C1 segment of cervical spinal cord (tissue), 14 donors: ENCODE data around the gene DOCK2.
"Not testable (repeated sequence)": the region's sequence is repeated elsewhere in the genome, so short reads cannot be mapped to it uniquely, and the experiment has no call there.

Source experiments
- DNase-seq, 14 donors: peaks; one replicate each; lab custom pipeline; 2025; lab: John Stamatoyannopoulos, UW

The DOCK2 gene

DNA sequence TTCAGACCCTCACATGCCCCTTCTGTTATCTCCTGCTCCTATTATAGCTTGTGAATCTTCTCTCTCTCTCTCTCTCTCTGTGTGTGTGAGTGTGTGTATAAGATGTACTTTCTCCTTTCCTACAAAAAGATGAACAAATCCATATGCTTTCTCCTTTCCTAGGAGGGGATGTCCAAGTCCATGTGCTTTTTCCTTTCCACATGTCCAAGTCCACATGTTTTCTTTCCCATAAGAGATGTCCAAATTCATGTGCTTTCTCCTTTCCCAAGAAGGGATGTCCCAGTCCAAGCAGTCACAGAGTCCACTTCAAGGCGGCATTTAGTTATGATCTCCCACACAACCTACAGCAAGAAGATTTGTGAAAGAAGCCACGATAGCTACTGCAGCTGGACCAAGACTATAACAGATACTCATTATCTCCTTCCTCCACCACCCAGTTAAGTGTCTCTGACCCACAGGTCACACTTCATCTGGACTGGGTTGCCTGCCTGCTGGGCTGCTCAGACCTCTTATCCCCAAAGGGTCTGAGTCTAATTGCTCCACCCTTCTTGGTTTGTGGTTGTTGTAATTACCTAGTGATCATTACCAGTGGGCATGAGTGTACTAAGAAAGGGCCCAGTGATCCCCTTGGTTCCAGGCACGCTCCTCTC, 450.2 kb downstream of the DOCK2 start:
- DNase-seq, result no peak

DNA sequence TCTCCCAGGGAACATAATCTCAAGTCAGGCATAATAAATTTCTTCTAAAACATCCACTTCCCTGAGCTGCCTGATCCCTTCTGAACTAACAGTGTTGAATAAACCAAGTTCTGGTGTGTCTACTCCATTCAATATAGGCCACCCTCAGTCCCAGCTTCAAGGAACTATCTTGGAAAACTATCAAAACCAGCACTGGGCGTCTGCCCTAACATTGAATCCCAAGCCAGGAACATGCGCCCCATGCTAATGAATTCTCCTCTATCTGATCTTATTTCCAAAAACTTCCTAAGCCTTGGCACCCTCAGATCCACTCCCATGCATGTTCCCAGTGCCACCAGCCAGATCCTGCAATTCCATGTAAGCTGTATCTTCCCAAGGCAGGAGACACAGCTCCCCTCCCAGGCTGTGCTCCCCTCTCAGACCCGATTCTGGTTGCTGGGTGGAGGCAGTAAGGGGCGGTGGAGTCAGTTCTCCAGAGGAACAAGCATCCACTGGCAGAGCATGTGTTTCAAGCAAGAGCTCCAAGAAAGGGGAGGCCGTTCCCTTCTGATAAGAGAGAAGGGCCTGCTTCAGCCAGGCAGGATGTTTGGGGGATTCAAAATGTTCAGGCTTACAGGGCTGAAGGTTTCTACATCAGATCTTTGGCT, 455.5 kb downstream of the DOCK2 start:
- DNase-seq, result no peak

DNA sequence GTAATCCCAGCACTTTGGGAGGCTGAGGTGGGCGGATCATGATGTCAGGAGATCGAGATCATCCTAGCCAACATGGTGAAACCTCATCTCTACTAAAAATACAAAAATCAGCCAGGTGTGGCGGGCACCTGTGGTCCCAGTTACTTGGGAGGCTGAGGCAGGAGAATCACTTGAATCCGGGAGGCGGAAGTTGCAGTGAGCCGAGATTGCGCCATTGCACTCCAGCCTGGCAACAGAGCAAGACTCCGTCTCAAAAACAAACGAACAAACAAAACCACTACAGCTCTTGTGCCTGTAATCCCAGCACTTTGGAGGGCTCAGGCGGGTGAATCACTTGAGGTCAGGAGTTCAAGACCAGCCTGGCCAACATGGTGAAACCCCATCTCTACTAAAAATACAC, 457.3 kb downstream of the DOCK2 start:
- not testable (repeated sequence) for DNase-seq

DNA sequence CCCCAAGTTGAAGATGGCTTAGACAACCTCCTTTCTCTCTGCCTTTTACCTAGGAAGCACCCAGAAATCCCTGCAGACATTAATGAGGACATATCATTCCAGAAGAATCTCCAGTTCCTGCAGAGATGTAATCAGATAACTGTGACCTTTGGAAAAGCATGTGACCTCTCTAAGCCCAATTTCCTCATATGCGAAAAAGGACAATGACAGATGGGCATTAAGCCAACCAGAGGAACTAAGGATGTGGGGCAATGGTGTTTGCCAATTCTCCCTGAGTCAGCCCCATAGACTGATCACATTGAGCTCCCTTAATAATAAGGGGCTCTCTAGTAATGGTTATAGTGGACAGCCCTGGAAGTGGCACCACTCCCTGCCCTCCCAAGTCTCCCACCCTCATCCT, 458.6 kb downstream of the DOCK2 start:
- DNase-seq, result no peak

DNA sequence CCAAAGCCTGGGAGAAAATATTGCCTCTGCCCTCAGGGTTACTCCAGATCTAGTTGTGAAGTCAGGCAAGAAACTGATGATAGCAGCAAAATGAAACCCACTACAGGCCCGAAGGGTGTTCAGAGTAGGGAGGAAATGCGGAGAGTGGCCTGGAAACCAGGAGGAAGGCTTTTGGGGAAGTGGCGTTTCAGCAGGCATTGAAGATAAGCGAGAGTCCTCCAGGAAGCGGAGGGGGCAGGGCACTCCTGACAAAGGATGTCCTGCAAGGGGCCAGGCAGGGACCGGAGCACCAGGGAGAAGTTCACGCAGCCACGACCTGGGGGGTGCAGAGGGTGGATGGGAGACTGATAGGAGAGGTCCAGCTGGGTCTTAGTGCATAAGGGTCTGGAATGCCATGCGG, 460.9 kb downstream of the DOCK2 start:
- DNase-seq, result peak in 2 of 14 donors; percentile 2 to 3

DNA sequence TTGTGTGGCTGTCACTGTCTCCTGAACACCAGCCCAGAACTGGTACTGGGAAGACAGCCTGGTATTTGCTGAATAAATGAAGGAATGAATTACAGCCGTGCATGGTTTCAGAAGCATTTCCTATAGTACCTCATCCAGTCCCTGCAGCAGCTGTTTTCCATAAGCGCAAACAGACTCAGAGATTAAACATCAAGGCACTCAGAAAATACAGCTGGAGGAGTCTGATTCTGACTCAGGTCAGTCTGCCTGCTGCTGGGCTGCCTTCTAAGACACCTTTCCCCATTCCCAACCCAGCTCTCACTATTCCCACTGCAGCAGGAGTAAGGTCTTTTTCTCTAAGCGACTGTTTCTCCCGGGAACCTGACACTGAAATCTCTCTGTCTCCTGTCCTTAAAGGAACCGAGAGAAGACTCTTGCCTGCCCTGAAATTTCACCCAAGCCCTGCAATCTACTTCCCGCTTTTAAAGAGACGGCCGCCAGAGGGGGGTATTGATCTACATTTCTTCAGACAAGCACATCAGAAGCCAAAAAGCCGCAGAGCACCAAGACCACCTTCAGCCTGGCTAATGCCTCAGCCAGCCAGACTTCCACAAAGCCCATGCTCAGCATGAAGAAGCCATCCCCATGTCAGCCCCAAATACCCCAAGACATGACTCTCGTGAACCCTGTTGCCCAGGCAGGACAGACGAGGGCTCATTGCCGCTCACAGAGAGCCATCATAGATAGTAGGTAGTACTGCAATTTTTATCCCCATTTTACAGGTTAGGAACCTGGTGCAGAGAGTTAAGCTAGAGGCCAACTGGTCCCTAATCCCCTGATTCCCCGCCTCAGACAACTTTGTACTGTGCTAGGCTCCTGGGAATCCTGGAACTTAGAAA, 463.2 kb downstream of the DOCK2 start:
- DNase-seq, result peak in 12 of 14 donors; percentile 4 to 75 (median 48)

DNA sequence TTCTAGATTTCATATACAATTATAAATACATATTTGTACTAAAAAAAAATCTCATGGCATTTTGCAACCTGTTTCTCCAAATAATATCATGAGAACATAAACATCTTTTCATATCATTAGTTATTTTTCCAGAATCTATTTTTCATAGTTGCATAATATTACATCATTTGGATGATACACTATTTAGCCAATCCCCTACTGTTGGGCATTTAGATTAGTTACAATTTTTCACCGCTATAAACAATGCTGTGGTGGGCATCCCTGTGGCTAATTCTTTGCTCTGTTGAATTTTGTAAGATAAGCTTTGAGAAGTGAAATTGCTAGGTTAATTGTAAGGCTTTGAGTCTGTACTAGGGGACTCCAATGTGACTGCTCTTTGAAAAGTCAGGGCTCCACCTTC, 466.4 kb downstream of the DOCK2 start:
- DNase-seq, result no peak

DNA sequence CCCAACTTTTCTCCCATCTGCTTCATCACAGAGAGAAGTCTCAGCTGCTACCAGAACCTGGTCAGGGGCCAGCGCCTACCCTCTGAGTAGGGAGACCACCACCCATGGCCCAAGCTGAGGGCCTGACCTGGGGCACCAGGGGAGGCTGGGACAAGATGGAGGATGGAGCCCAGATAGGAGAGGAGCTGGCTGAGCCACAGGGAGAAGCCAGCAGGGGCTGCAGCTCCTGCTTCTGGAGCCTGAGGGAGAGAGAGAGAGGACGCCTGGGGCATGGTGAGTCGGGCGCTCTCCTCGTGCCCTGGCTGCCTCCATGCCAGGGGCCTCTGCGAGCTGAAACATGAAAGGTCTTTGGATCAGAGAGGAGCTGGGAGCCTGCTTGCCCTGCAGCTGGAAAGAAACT, 467.2 kb downstream of the DOCK2 start:
- no peak for DNase-seq

DNA sequence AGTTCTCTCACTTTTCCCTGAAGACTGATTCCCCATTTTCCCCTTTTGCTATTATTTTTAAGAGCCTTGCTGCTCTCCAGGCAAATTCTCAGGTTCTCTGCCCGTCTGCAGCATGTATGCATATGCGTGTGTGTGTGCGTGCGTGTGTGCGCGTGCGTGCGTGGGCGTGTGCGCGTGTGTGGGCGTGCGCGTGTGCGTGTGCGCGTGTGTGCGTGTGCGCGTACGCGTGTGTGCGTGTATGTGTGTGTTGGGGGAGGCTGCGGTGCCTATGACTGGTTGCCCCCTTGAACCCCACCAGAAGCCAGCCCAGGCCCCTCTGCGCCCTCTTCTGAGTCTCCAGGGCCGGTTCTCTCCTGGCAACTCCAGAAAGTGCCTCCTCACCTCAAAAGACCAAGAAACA, 467.6 kb downstream of the DOCK2 start:
- DNase-seq, result no peak

DNA sequence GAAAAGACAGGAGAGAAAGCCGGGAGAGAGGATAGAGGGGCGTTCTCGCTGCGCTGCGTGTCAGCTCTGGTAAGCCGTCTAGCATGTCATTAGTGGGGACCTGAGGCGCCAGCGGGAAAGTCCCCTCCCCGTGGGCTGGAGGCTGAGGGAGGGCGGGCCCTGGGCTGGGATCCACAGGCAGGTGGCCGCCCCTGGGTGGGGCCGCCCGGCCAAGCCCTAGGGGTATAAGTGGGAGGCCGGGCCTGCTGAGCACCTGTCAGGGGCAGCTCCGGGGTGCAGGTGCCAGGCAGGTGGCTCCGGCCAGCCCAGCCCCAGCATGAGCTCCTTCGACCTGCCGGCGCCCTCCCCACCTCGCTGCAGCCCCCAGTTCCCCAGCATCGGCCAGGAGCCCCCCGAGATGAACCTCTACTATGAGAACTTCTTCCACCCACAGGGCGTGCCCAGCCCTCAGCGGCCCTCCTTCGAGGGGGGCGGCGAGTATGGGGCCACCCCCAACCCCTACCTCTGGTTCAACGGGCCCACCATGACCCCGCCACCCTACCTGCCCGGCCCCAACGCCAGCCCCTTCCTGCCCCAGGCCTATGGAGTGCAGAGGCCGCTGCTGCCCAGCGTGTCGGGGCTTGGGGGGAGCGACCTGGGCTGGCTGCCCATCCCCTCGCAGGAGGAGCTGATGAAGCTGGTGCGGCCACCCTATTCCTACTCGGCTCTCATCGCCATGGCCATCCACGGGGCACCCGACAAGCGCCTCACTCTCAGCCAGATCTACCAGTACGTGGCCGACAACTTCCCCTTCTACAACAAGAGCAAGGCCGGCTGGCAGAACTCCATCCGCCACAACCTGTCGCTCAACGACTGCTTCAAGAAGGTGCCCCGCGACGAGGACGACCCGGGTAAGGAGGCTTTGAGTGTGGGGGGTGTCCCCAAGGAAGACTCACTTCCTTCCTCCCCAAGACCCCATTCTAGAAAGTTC, 468.9 kb downstream of the DOCK2 start, which contains the start of gene FOXI1:
FOXI1 (plus strand) TSS at position 256 of the 970 bp plus-strand sequence; CDS start at position 317, 61 bp downstream.
- DNase-seq, result no peak

DNA sequence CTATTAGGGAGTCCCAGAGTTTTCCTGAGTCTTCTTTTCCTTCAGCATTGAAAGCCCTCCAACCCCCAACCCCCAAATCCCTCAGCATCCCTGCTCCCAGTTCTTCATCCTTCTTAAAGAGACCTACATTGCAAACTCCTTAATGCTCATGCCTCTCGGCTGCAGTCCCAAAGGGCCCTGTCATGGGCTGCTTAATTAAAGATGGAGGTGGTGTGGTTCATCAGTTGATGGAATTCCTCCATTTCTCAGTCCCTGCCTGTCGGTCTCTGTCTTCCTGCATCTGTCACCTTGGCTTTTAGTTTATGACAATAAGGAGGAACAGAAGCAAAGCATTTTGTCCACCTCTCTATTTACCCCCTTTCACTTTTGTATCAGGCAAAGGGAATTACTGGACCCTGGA, 470.6 kb downstream of the DOCK2 start:
- DNase-seq, result no peak

DNA sequence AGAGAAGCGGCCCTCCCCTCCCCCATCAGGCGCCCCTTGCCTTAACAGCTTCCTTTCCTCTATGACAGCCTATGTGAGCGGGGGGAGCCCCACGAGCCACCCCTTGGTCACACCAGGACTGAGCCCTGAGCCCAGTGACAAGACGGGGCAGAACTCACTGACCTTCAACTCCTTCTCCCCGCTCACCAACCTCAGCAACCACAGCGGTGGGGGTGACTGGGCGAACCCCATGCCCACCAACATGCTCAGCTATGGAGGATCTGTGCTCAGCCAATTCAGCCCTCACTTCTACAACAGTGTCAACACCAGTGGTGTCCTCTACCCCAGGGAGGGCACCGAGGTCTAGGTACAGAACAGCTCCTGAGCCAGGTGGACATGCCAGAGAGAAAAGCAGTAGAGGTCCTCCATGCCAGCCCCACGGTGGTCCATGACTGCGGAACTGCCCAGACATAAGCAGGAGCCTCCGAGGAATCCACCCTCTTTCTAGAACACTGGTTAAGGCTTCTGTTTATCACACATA, 471.3 kb downstream of the DOCK2 start:
- no peak for DNase-seq

DNA sequence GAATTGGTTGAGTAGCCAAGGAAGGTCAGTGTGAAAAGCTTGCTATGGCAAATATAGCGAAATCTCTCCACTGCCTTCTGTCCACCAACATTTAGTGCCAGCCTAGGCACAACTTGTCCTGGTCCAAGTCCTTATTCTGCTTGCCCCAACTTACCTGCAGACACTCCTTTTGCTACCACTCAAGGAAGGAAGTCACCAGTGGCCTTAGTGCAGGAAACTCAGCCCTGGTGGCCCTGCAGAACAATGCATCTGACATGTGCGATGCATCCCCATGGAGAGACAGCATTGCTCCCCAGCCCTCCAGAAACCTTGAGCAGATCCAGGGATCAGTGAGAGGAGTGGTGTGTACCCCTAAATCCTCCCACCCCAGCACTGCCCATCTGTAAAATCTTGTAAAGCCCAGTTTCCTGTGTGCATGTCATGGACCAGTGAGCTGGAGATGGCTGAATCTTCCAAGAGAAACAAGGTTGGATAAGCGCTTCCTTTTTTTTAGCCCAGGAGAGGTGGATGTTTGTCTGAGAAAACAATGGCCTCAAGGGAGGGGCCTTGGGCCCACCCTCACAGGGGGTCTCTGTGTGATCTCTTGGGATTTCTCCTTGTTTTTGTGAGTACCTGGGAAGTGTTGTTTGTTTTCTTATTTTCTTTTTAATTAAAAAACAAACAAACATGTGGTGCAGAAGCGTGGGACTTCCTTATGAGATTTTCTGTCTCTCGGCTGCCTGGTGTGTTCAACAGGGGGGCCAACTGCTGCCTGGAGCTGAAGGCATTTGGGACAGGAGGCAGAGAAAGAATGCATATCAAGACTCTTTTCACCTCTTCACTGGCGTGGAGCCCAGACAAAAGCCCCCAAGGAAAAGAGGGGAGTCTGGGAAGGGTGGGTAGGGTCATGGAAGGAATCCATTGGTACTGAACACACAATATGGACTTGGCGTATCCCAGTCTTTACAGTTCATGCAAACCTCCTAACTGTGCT, 472.3 kb downstream of the DOCK2 start:
- no peak for DNase-seq

DNA sequence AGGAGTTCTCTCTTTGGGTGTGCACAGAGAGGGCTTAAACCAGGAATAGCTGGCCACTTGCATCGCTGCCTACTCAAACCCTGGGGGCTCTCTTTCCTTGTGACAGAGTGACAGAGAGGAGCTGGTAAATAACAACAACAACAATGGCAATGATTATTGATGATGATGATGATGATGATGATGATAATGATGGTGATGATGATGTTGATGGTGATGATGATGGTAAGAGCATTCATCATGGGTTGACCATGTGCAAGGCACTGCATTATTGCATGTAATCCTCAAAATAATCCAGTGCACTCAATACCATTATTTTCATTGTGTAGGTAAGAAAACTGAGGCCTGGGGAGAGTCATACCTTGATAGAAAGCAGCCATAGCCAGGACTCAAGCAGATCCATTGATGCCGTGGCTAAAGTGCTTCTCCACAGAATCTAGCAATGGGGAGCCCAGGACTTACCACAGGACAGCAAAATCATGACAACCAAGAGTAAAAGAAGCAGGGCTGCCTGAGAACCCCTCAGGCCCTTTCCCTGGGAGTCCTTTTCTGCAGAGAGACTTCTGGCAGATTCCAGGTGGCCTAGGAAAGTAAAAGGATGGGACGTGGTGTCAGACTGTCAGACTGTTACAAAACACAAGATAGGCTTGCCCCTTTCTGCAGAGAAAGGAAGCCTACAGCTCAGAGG, 473.5 kb downstream of the DOCK2 start:
- no peak for DNase-seq

DNA sequence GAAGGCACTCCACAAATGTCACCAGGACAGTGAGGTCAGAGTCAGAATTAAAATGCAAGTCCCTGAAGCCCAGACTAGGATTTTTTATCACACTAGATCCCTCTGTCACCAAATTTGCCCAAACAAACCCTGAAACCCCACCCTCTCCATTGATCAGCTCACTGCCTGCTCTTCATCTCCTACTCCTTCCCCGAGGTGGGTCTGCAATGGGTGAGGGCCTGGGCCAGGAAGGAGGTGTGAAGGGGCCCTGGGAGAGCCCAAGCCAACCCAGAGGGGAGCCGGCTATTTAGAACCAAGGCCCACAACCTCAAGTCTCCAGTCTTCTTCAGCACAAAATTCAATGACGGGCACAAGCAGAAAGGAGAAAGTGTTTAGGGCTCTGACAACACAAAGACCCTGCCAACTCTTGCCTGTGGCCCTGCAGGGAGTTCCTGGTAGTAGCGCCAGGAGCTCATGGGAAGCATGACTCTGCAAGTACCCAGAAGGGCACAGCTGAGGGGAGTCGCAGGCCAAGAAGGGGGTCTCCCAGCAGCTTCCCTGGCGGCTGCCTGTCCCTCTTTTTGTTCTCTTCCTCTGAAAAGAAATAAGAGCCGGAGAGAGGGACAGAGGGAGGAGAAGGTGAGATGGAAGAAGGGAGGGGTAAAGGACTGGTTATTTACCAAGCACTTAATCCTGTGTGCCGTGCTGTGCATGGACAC, 474.2 kb downstream of the DOCK2 start:
- DNase-seq, result peak in 1 of 14 donors; percentile 20

DNA sequence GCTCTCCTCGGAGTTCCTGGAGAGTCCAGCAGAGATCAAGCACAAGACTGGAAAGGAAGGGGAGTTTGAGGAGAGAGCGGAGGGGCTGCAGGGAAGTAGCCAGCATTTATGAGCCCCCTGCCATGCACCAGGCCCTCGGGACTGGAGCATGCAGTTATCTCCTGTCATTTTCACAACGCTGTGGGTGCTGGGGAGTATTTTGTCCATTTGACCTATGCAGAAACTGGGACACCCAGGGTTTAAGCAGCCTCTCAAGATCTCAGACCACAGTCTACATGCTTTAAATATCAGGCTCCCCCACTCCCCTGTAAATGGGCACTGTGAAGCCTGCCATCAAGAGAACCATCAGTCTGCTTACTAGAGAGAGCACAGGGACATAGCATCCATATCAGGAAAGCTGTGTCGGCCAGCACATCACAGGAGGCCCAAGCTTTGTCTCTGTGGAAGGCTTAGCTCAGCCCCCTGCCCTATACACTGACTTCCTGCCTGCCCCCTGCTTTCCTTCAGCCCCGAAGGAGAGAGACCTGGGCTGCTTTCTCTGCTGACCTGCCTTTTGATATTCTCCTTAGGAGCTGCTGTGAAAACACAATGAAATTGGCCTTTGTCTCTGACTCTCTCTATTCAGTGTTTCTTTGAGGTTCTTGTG, 475.9 kb downstream of the DOCK2 start:
- DNase-seq, result no peak

DNA sequence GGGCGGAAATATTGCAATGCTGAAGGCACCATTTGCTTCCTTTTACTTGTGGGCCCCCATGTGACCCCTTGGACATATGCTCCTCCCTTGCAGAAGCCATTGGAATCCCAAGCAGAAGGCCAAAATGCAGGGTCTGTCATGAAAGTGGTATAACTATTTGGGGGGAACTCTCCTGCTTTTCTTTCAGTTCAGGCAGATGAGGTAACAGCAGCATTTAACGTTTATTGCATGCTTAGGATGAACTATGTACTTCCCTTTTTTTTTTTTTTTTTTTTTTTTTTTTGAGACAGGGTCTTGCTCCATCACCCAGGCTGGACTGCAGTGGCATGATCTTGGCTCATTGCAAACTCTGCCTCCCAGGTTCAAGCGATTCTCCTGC, 476.4 kb downstream of the DOCK2 start:
- no peak for DNase-seq

DNA sequence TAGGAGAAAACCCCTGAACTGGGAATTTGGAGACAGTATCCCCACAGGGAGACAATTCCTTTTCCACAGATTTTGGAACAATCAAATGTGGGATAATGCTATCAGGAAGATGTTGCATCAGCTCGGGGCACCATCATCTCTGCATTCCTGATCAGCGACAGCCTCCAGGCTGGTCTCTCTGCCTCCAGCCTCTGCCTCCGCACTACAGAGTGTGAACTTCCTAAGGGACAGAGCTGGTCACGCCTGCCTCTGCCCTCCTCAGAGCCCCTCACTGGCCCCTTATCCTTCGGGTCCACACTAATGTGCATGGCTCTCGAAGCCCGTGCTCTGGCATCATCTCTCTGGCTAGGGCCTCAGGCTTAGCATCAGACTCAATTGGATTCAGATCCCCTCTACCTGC, 477.2 kb downstream of the DOCK2 start:
- DNase-seq, result no peak
